ENCODE results near the gene TBPL2.

GRCh38 chr14:55441286-55441685 lies 870 bp upstream of the TBPL2 start:
- TF ChIP-seq, protein P1, sequence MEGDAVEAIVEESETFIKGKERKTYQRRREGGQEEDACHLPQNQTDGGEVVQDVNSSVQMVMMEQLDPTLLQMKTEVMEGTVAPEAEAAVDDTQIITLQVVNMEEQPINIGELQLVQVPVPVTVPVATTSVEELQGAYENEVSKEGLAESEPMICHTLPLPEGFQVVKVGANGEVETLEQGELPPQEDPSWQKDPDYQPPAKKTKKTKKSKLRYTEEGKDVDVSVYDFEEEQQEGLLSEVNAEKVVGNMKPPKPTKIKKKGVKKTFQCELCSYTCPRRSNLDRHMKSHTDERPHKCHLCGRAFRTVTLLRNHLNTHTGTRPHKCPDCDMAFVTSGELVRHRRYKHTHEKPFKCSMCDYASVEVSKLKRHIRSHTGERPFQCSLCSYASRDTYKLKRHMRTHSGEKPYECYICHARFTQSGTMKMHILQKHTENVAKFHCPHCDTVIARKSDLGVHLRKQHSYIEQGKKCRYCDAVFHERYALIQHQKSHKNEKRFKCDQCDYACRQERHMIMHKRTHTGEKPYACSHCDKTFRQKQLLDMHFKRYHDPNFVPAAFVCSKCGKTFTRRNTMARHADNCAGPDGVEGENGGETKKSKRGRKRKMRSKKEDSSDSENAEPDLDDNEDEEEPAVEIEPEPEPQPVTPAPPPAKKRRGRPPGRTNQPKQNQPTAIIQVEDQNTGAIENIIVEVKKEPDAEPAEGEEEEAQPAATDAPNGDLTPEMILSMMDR (IDR thresholded peaks at IDR 0.05; ENCODE audit: low read depth, low read length, missing input control), result no peak
- TF ChIP-seq GABPA (IDR thresholded peaks at IDR 0.05 in 1 of 2, conservative IDR thresholded peaks at IDR 0.05 in 1 of 2) (no peak), JUND (IDR thresholded peaks at IDR 0.05) (no peak), TAF1 (conservative IDR thresholded peaks at IDR 0.05) (no peak)
- TF ChIP-seq, protein P2, sequence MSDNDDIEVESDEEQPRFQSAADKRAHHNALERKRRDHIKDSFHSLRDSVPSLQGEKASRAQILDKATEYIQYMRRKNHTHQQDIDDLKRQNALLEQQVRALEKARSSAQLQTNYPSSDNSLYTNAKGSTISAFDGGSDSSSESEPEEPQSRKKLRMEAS (IDR thresholded peaks at IDR 0.05), result no peak
